Measurements from ENCODE around the gene TXNRD2.
A peak's percentile ranks its signal among the peaks of the same experiment; 100 is the strongest.

Gene TXNRD2

GRCh38 chr22:19854778-19855503 is 86.7 kb downstream of the TXNRD2 start, which contains the start of the genes GNB1L and RTL10:
TSS of gene GNB1L (minus strand) at chr22:19854874. CDS start at chr22:19821355, 33,519 bp downstream.
TSS of gene RTL10 (minus strand) at chr22:19854874. CDS start at chr22:19852261, 2,613 bp downstream.
- DNase-seq = peak; percentile 99

- DNase-seq = peak; percentile 69
These were observed 87.5 kb downstream of the TXNRD2 start for GRCh38 chr22:19853879-19854777.

DNA sequence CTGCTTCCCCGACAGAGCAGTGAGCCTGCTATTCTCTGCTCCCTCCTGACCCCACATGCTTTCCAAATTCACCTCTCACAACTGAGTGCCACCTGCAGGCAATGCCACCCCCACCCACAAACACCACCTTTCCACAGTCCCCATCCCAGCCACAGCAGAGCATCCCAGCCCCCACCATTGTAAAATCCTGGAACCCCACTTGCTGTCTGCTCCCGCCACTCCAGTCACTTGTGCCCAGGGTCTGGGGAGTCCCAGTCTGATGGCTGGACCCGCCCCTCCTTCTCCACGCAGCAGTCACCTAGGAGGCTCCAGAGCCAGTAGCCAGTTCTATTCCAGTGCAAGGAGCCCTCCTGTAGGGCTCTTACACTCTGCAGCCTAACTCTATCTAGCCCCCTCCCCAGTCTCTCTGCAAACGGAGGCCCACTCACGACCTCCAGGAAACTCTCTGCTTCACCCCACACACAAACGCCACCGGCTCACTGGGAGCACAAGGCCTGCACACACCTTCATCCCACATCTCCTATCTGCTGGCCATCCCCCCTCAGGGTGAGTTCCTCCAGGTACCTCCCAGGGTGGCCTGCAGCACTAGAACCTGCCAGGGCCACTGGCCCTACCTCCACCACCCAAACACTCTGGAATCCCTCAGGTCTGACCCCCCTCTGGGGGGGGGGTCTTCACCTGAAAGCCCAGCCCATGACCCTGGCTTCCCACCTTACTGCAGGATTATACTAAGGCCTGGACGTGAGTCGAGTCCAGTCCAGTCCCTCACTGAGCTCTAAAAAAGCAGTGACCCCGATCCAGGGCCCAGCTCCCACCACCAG is 88.3 kb downstream of the TXNRD2 start:
- no peak for DNase-seq

DNA sequence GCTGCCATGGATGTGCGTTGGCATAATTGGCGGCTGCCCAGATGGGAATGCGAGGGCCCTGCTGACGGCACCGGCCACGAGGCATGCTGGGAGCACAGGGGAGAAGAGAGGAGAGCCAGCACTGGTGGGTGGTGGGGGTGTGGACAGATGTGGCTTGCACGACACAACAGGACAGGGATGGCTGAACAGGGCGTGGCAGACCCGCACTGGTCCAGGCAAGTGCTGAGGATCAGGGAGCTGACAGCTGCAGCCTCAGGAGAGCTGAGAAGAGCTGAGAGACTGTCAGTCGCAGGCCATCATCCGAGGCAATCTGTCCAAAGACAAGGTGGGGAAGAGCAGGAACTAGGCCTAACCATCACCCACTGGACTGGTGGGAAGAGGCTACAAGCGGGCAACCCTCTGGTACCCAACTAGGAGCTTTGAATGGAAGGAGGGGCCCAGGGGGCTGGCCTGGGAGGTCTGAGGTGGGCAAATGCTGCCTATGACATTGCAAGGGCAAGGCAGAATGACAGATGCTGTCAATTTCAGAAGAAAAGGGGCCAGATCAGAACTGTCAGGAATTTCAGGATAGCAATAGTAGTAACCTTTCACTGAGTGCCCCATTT is 89.3 kb downstream of the TXNRD2 start:
- no peak for DNase-seq

- DNase-seq = no peak
These were observed 90.1 kb downstream of the TXNRD2 start for GRCh38 chr22:19851291-19852176.

DNA sequence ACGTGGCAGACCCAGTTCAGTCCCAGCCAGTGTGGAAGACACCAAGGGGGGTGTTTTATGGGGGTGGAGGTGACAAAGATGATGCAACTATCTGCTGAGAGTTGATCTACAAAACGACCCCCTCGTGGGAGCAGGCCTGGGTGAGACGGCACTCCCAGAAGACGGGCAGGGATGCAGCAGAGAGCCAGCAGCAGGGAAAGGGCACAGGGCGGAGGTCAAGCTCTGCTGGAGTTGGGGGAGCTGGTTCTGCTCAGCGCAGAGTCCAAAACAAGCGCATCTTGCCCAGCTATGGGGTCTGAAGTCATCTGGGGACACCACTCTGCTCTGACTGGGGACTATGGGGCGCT is 90.9 kb downstream of the TXNRD2 start:
- DNase-seq = no peak

GRCh38 chr22:19849835-19850762 is 91.5 kb downstream of the TXNRD2 start:
- no peak for DNase-seq

DNA sequence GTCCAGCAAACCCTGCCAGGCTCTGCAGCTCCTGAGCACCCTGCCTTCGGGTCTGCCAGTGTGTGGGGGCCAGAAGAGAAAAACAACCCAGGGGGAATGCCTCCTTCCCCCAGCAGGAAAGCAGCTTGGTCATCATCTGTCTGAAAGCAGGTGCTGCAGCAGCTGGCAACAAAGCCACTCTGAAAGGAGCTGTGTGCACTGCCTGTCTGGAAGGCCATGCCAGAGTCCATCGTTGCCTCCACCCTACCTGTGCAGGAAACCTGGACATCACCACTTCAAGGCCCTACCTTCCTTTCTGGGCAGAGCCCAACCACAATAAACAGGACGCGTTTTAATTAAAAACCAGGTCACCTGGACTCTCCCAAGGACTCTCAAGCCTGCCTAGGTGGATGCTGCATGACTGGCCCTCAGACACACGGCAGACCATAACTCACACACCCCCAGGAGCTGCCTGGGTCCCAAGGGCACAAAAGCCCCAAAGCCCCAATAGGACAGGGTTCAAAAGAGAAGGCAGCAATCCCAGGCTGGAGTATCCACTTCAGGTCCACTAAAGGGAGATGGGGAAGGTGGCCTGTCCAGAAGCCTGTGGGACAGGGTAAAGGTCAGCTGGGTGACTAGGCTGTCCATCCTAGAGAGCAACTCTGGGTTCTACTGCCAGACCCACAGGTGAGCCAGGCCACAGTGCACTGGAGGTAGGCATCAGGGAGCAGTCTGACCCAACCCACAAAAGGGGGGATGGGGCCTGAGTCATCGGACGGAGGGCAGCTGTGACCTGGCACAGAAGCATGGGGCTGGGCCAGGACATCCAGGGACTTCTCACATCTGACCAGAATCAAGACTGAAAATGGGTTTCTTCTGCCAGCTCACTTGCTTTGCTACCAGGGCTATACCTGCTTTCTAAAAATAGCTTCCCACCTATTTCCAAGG is 93.1 kb downstream of the TXNRD2 start:
- DNase-seq = peak; percentile 36

- DNase-seq = no peak
These were observed 94.3 kb downstream of the TXNRD2 start for GRCh38 chr22:19847345-19847632.

DNA sequence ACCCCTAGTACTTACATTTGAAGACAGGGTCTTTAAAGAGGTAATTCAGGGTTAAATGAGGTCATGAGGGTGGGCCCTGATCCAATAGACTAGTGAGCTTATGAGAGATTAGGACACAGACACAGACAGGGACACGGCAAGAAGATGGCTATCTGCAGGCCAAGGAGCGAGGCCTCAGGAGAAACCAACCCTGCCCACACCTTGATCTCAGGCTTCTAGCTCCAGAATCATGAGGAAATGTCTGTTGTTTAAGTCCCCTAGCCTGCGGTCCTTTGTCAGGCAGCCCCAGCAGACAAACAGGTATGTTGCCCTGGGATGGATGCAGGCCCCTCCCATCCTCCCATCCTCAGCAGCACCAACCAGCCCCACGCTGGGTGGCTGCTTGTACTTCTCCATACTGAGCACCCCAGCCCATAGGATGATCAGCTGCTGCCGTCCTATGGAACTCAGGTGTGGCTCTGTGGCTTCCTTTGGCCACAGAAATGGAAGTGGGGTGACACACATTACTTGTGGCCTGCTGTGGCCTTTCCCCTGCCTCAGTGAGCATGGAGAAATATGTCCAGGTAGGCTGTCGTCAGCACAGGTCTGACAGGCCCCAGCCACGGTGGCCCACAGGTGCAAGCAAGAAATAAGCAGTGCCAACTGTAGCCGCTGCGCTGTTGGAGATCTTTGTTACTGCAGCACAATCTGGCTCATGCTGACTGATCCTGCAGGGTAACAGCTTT is 94.8 kb downstream of the TXNRD2 start:
- no peak for DNase-seq

DNA sequence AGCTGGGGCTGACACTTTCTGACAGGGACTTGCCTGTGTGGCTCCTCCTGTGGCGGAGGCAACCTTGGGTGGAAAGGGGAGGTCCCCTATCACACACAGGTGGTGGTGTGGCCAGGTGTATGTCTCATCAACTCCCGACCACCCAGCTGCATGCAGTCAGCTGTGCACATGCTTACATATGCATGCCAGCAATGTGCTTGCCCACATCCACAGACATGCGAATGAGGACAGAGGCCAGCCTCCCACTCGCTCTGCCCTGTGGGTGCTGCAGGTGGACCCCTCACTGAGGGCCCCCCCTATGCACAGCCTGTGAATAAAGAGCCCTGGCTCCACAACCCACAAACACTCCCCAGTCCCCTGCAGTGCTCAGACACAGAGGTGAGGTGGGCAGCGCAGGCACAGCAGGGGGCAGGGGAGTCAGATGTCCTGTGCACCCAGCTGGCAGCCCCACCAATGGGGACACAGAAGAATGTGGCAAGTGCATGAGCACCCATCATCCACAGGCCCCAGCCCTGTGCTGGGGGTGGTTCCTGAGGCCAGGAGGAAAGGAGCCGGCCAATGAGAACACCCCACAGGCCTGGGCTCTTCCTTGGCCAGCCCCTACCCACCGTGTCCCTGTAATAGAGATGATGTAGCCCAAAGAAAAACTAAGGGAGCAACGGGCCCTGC is 96.4 kb downstream of the TXNRD2 start:
- DNase-seq = no peak

- no peak for DNase-seq
These were observed 97.1 kb downstream of the TXNRD2 start for GRCh38 chr22:19844377-19845053.

GRCh38 chr22:19843857-19844376 is 97.7 kb downstream of the TXNRD2 start:
- no peak for DNase-seq

- DNase-seq = peak; percentile 90
These were observed 98.3 kb downstream of the TXNRD2 start for GRCh38 chr22:19843107-19843856.

DNA sequence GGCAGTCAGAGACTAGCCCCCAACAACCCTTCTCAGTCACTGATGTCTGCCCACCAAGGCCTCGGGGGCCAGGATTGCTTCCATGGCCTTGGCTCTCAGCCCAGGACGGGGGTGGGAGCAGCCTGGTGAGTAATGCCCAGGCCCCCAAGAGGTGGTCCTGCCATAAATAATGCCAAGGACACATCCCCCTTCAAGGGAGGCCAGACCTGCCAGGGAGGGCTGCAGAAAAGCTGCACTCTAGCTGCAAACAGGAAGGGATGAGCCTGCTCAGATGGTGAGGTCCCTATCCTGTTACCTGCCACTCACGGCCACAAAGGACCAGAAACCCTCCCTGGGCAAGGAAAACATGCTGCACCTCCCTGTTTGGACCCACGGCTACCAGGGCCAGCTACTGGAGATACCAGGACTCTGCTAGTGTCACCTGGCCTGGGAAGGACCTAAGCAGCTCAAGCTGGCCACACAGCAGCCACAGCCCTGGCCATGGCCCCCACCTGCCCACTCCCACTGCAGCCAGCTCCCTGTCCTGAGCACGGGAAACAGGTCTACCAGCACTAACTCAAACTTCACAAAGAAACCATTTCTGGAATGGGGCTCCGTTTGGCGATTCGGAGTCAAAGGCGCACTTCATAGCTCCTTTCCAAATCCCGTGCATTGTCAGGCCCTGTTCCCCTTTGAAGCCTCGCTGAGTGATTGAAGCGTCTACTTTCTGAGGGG is 99.1 kb downstream of the TXNRD2 start:
- DNase-seq = peak; percentile 75

All from NCI-H69 (cell line).